ENCODE results near the gene CPLX1.

The CPLX1 gene

DNA sequence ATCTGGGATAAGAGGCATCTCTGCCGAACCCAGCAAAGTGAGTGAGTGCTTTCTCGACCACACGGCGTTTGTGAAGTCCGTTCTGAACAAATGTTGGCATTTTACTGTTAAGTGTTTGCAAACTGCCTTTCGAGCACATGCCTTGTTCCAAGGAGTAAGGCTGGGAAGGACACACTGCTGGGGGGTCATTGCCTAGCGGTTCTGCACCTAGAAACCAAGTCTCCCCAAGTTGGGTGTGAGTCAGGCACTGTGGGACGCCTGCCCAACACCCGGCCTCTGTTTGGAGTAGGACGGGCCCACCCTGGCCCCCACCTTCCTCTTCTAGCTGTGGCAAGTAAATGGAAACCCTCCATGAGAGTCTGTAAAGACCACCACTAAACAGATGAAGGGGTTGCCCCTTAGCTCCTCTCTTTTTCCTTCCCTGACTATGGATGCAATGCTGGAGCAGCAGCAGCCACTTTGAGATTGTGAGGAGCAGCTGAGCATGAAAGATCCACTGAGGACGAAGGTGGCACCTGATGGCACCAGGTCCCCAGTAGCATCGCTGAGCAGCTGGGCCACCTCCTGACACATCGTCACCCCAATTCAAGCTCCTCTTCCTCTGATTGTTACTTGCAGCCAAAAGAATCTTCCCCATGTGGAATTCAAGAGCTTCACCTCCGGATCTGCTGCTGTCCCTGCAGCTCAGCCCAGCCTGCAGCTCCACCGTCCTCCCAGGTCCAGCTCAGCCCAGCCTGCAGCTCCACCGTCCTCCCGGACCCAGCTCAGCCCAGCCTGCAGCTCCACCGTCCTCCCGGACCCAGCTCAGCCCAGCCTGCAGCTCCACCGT is 6.3 kb downstream of the CPLX1 start:
- ChIA-PET CTCF (no interaction called here), POLR2A (no interaction called here)

DNA sequence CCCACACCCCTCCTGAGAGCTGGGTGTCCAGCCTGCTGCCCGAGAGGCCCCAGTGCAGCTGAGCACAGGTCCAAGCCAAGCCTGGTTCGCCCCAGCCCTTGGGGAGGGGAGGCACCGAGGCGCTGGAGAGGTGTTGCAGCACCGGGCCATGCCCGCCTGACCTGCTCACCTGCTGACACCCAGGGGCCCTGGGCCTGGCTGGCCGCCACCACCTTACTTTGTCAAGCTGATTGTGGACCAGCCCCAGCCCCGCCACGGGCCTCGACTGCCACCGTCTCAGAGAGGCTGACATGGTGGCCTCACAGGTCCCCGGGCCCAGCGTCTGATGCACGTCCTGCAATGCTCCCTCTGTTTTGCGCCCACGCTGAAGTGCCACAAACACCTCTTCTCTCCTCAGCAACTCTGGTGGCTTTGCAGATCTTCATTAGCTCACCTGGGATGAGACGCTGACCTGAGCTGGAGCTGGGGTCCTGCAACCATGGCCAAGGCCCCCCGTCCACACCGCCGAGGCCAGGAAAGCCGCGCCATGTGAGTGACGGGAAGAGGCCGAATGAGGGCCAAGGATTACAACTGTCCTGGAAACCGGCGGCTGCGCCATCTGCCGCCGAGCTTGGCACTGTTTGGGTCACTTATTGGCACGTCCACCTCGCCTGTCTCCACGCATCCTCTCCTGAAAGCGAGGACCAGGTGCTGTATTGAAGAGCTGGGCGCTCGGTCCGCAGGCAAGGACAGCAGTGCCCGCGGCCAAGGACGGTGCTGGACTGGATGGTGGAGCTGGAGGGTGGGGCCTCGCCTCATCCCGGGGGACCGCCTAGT is 7.6 kb downstream of the CPLX1 start:
- DNase-seq (ENCODE audit: extremely low spot score), result no peak
- CTCF ChIA-PET, result interaction anchor here (0.9 kb wide), 1 partner anchor 11 kb away, joined by 3 read pairs; no protein-coding TSS in a partner anchor
- TF ChIP-seq FOXM1 (IDR thresholded peaks at IDR 0.05; ENCODE audit: borderline replicate concordance), result no peak
- no peak for TF ChIP-seq ZNF384 (IDR thresholded peaks at IDR 0.05)
- TF ChIP-seq SUZ12 (IDR thresholded peaks at IDR 0.05), result no peak
- no peak for TF ChIP-seq NFRKB (IDR thresholded peaks at IDR 0.05)
- no peak for TF ChIP-seq HDGF (IDR thresholded peaks at IDR 0.05; ENCODE audit: borderline replicate concordance)
- TF ChIP-seq ARNT (IDR thresholded peaks at IDR 0.05), result no peak
- TF ChIP-seq ELF4 (IDR thresholded peaks at IDR 0.05), result no peak
- no peak for TF ChIP-seq CTBP1 (IDR thresholded peaks at IDR 0.05; ENCODE audit: borderline replicate concordance)
- no peak for TF ChIP-seq SP1 (IDR thresholded peaks at IDR 0.05)
- POLR2A ChIA-PET, result no interaction called here

More for the DNA sequence above, 6.3 kb downstream of the CPLX1 start:
- no peak for DNase-seq (ENCODE audit: extremely low spot score)
- TF ChIP-seq TARDBP (IDR thresholded peaks at IDR 0.05) (no peak), HDGF (IDR thresholded peaks at IDR 0.05; ENCODE audit: borderline replicate concordance) (no peak), LEF1 (IDR thresholded peaks at IDR 0.05; ENCODE audit: borderline replicate concordance) (no peak), FOXA1 (IDR thresholded peaks at IDR 0.05) (no peak), ZNF384 (IDR thresholded peaks at IDR 0.05) (no peak), FOXK2 (IDR thresholded peaks at IDR 0.05) (no peak), SUZ12 (IDR thresholded peaks at IDR 0.05) (no peak), SP1 (IDR thresholded peaks at IDR 0.05) (no peak), FOXM1 (IDR thresholded peaks at IDR 0.05; ENCODE audit: borderline replicate concordance) (no peak), L3MBTL2 (conservative IDR thresholded peaks at IDR 0.05) (no peak), CTBP1 (IDR thresholded peaks at IDR 0.05; ENCODE audit: borderline replicate concordance) (no peak), ELF4 (IDR thresholded peaks at IDR 0.05) (no peak), ARNT (IDR thresholded peaks at IDR 0.05) (no peak), NFRKB (IDR thresholded peaks at IDR 0.05) (no peak), BHLHE40 (IDR thresholded peaks at IDR 0.05; ENCODE audit: borderline replicate concordance) (no peak)
- TF ChIP-seq, protein P1, sequence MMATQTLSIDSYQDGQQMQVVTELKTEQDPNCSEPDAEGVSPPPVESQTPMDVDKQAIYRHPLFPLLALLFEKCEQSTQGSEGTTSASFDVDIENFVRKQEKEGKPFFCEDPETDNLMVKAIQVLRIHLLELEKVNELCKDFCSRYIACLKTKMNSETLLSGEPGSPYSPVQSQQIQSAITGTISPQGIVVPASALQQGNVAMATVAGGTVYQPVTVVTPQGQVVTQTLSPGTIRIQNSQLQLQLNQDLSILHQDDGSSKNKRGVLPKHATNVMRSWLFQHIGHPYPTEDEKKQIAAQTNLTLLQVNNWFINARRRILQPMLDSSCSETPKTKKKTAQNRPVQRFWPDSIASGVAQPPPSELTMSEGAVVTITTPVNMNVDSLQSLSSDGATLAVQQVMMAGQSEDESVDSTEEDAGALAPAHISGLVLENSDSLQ (IDR thresholded peaks at IDR 0.05), result no peak

- ChIA-PET CTCF (interaction anchor here (0.6 kb wide), 1 partner anchor 62 kb away, joined by 5 read pairs; no protein-coding TSS in a partner anchor), POLR2A (interaction anchor here (1.0 kb wide), 1 partner anchor 34 kb away, joined by 3 read pairs; no protein-coding TSS in a partner anchor)
- DNase-seq (ENCODE audit: extremely low spot score), result peak; percentile 44
These were observed 10.3 kb downstream of the CPLX1 start for GRCh38 chr4:815464-816146.

GRCh38 chr4:814312-814850 is 11.5 kb downstream of the CPLX1 start:
- DNase-seq (ENCODE audit: extremely low spot score), result no peak
- POLR2A ChIA-PET, result interaction anchor here (0.6 to 1.0 kb wide), 2 partner anchors 12 to 259 kb away, joined by 3 read pairs; partner anchors contain the start of gene CPLX1
- CTCF ChIA-PET, result no interaction called here

More at GRCh38 chr4:815464-816146, 10.3 kb downstream of the CPLX1 start:
- TF ChIP-seq ZNF384 (IDR thresholded peaks at IDR 0.05) (peak; percentile 34; the same call in 1 of the 2 replicates), LEF1 (IDR thresholded peaks at IDR 0.05; ENCODE audit: borderline replicate concordance) (no peak), ELF4 (IDR thresholded peaks at IDR 0.05) (no peak), ARNT (IDR thresholded peaks at IDR 0.05) (no peak)
- TF ChIP-seq, protein P1 (IDR thresholded peaks at IDR 0.05), result peak; percentile 62; the same call in 1 of the 2 replicates

More at GRCh38 chr4:814312-814850, 11.5 kb downstream of the CPLX1 start:
- TF ChIP-seq ZNF384 (IDR thresholded peaks at IDR 0.05) (no peak), SP1 (IDR thresholded peaks at IDR 0.05) (no peak), SUZ12 (IDR thresholded peaks at IDR 0.05) (no peak), TARDBP (IDR thresholded peaks at IDR 0.05) (no peak), FOXM1 (IDR thresholded peaks at IDR 0.05; ENCODE audit: borderline replicate concordance) (no peak), ARNT (IDR thresholded peaks at IDR 0.05) (no peak), FOXK2 (IDR thresholded peaks at IDR 0.05) (no peak), FOXA1 (IDR thresholded peaks at IDR 0.05) (no peak), NFRKB (IDR thresholded peaks at IDR 0.05) (no peak), LEF1 (IDR thresholded peaks at IDR 0.05; ENCODE audit: borderline replicate concordance) (no peak), BHLHE40 (IDR thresholded peaks at IDR 0.05; ENCODE audit: borderline replicate concordance) (no peak), HDGF (IDR thresholded peaks at IDR 0.05; ENCODE audit: borderline replicate concordance) (no peak), L3MBTL2 (conservative IDR thresholded peaks at IDR 0.05) (no peak)
- TF ChIP-seq, protein P1 (IDR thresholded peaks at IDR 0.05), result no peak

All from HEK293T (cell line).